ENCODE data around the gene VWA8.

VWA8 gene

DNA sequence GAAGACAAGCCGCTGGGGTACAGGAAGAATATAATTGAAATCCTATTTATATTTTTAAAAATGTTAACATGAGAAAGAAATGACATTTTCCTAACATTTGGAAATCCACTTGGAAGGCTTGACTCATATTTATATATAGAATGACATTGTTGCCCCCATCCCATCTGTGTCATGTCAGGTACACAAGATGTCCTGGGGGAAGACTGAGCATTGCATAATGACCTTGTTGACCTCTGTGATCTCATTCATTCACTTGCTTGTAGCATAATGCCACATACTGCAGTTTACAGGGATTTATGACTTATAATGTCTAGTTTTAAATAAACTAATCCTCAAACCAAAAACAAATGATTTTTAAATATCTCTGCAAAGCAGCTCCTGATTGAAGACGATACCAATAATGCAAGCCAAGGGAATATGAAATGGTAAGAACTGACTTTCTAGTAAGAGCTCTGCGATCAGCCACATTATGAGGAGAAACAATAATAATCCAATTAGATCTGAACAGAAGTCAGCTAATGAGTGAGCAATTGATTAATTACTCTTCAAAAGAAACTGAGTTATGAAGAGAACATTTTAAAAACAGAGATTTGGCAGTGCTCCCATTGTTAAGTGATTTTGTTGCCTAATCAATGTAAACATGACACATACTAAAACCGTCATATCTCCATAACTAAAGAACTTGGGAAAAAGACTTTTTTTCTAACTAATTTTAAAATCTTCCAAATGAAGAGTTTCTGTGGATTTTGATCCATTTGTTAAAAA is 21.2 kb upstream of the VWA8 start:
- no peak overlapping the region for H3K4me3 ChIP-seq (replicated peaks in 1 of 2; ENCODE audit: low read depth in 2 of 2, low read length in 2 of 2)
- TF ChIP-seq, protein P1, sequence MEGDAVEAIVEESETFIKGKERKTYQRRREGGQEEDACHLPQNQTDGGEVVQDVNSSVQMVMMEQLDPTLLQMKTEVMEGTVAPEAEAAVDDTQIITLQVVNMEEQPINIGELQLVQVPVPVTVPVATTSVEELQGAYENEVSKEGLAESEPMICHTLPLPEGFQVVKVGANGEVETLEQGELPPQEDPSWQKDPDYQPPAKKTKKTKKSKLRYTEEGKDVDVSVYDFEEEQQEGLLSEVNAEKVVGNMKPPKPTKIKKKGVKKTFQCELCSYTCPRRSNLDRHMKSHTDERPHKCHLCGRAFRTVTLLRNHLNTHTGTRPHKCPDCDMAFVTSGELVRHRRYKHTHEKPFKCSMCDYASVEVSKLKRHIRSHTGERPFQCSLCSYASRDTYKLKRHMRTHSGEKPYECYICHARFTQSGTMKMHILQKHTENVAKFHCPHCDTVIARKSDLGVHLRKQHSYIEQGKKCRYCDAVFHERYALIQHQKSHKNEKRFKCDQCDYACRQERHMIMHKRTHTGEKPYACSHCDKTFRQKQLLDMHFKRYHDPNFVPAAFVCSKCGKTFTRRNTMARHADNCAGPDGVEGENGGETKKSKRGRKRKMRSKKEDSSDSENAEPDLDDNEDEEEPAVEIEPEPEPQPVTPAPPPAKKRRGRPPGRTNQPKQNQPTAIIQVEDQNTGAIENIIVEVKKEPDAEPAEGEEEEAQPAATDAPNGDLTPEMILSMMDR (IDR thresholded peaks at IDR 0.05; ENCODE audit: low read depth, low read length) = no peak
- DNase-seq (ENCODE audit: low read depth in 2 of 2) = peak in 1 of 2 donors; percentile 21

DNA sequence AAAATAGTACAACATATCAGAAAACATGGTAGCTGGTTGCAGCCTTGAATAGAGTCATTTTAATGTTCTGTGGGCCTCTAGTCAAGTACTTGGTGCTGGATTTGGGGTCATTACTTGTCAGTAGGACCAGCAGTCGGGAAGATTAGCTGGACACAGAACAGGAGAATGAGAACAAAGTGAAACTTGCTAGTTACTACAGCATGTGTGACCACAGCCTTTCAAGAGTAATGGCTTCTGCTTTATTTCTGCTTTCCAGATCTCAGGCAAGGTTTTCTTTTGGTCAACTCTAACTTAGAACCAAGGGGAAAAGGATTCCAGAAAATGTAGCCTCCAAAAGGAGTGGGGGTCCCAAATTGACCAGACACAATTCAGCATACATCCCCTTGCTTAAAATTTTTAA is 17.1 kb upstream of the VWA8 start:
- no peak for DNase-seq (ENCODE audit: low read depth in 2 of 2)
- no peak overlapping the region for H3K4me3 ChIP-seq (replicated peaks in 1 of 2; ENCODE audit: low read depth in 2 of 2, low read length in 2 of 2)
- TF ChIP-seq, protein P1 (IDR thresholded peaks at IDR 0.05; ENCODE audit: low read depth, low read length) = no peak

DNA sequence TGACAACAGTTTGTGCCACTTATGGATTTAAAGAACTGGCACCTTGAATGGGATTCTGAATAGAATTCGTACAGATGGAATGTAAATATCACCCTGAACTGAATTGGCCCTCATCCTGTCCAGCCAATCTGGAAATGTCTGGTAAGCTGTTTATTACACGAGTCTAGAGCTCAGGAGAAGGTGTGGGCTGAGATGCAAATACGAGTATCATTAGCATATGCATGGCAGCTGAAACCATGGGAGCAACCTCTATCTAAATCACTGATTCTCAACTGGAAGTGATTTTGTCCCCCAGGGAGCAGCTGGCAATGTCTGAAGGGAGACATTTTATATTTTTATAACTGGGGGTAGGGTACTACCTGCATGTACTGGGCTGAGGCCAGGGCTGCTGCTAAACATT is 15.6 kb upstream of the VWA8 start:
- H3K4me3 ChIP-seq (replicated peaks in 1 of 2; ENCODE audit: low read depth in 2 of 2, low read length in 2 of 2) = no peak overlapping the region
- TF ChIP-seq, protein P1 (IDR thresholded peaks at IDR 0.05; ENCODE audit: low read depth, low read length) = no peak
- no peak for DNase-seq (ENCODE audit: low read depth in 2 of 2)

DNA sequence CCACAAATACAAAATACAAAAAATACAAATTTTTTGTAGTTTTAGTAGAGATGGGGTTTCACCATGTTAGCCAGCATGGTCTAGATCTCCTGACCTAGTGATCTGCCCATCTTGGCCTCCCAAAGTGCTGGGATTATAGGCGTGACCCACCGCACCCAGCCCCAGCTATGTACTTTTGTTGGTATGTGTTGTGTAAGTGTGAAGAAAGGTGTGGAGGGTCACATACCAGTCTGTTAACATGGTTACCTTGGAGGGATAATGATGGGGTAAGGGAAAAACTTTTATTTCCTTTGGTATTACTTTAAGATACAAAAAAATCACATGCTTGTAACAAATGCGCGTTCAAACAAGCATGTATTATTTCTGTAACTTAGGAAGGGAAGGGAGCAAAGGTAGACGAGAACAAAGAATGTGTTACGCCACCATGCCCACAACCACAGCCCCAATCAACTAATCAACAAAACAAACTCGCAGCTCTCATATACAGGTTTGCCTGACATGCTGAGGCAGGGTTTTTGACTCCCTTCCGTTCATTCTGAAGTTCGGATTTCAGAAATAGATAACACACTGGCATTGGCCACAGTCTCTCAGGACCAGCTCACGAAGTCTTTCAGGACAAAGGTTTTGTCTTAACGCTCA is 13.5 kb upstream of the VWA8 start:
- no peak overlapping the region for H3K4me3 ChIP-seq (replicated peaks in 1 of 2; ENCODE audit: low read depth in 2 of 2, low read length in 2 of 2)
- no peak for DNase-seq (ENCODE audit: low read depth in 2 of 2)
- TF ChIP-seq, protein P1 (IDR thresholded peaks at IDR 0.05; ENCODE audit: low read depth, low read length) = no peak

DNA sequence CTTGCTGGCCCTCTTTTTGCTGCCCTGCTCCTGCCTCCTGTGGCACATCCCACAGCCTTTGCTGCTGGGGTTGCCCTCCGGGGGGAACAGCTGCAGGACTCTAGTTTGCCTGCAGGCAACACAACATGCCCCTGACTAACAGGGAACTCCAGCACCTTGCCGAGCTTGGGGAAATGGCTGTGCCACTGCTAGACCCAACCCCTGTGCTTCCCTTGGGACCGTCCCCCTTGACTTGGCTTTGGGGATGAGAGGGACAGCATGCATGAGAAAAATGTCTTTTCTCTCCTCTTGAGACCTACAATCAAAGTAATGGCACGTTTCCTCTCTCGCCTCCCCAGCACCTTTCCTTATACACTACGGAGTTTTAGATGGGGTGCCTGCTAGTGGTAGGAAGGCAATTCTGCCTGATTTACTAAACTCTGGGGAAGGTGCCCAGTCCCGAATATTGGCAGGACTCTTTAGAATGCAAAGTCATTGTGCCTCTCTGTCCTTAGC is 12.4 kb upstream of the VWA8 start:
- peak in 1 of 2 donors; percentile 20 for DNase-seq (ENCODE audit: low read depth in 2 of 2)
- no peak overlapping the region for H3K4me3 ChIP-seq (replicated peaks in 1 of 2; ENCODE audit: low read depth in 2 of 2, low read length in 2 of 2)
- TF ChIP-seq, protein P1 (IDR thresholded peaks at IDR 0.05; ENCODE audit: low read depth, low read length) = no peak

DNA sequence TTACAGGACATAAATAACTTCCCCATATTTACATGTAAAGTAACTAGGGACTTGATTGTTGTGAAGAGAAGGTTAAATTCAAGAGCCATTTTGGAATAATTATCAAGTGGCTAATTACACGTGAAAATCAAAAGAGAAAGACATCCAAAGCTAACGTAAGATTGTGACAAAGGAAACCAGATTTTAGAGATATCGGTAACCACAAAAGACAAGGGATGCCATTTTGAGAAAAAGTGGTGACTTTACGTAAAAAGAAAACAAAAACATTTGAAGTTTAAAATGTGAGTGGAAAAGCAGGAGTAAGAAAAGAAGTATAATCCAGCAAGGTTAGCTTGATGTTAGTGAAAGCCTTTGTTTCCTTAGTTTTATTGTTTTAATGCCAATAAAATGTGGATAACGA is 10.9 kb upstream of the VWA8 start:
- TF ChIP-seq, protein P1 (IDR thresholded peaks at IDR 0.05; ENCODE audit: low read depth, low read length) = no peak
- DNase-seq (ENCODE audit: low read depth in 2 of 2) = no peak
- no peak overlapping the region for H3K4me3 ChIP-seq (replicated peaks in 1 of 2; ENCODE audit: low read depth in 2 of 2, low read length in 2 of 2)
